Measurements from ENCODE around the gene NRAS. TPM values are rescaled to one million over a fixed set of nuclear protein-coding genes. Genes with fewer than 3 reads are reported as not detected.

Gene NRAS
- total RNA-seq, 2 experiments from 2014 or later = 28.9 to 30.4 TPM

- no peak for ATAC-seq (ENCODE audit: poor library complexity)
- Histone ChIP-seq H3K4me3 (ENCODE audit: low read length) (no peak overlapping the region), H3K27me3 (ENCODE audit: control insufficient read depth in 1 of 2, insufficient read depth in 2 of 2, low read length in 2 of 2) (peaks cover 0 to 8% of the 10 kb centered on the region in 2 experiments), H3K4me1 (ENCODE audit: insufficient read depth, low read length) (no peaks in the 10 kb centered on the region), H3K36me3 (ENCODE audit: insufficient read depth, low read length) (no peaks in the 10 kb centered on the region), H3K27ac (ENCODE audit: low read depth in 1 of 2, low read length in 2 of 2) (no peak overlapping the region), H3K9me3 (ENCODE audit: control insufficient read depth in 1 of 2, insufficient read depth in 1 of 2, low read length in 2 of 2) (no peaks in the 10 kb centered on the region)
- intact Hi-C loops (cut with DNase I, micrococcal nuclease) = loop anchor here in 1 of 2 experiments (10.0 kb wide), 1 partner anchor 223 kb away; no protein-coding TSS in a partner anchor
- no peak for DNase-seq
- Mint-ChIP-seq H3K4me1 (ENCODE audit: low read depth) (no peaks in the 10 kb centered on the region), H3K9me3 (no peaks in the 10 kb centered on the region), H3K27me3 (peaks cover 56% of the 10 kb centered on the region), H3K36me3 (ENCODE audit: low read depth) (no peaks in the 10 kb centered on the region), H3K27ac (no peak overlapping the region), H3K4me3 (no peak overlapping the region)
- no peak for TF ChIP-seq CTCF (IDR thresholded peaks at IDR 0.05)
- POLR2A ChIA-PET = no interaction called here
- CTCF ChIA-PET = no interaction called here
These were observed 38.9 kb downstream of the NRAS start for GRCh38 chr1:114677691-114678090.

GRCh38 chr1:114676115-114676514, 40.5 kb downstream of the NRAS start:
- H3K9me3 Mint-ChIP-seq = no peaks in the 10 kb centered on the region
- H3K36me3 Mint-ChIP-seq (ENCODE audit: low read depth) = no peaks in the 10 kb centered on the region
- no peaks in the 10 kb centered on the region for H3K36me3 ChIP-seq (ENCODE audit: insufficient read depth, low read length)
- no peaks in the 10 kb centered on the region for H3K4me1 Mint-ChIP-seq (ENCODE audit: low read depth)
- intact Hi-C loops (cut with DNase I, micrococcal nuclease) = loop anchor here in 1 of 2 experiments (10.0 kb wide), 1 partner anchor 221 kb away; no protein-coding TSS in a partner anchor
- ChIA-PET CTCF (no interaction called here), POLR2A (no interaction called here)
- H3K27ac Mint-ChIP-seq = no peak overlapping the region
- H3K27ac ChIP-seq (ENCODE audit: low read depth in 1 of 2, low read length in 2 of 2) = no peak overlapping the region
- H3K9me3 ChIP-seq (ENCODE audit: control insufficient read depth in 1 of 2, insufficient read depth in 1 of 2, low read length in 2 of 2) = no peaks in the 10 kb centered on the region
- no peak for ATAC-seq (ENCODE audit: poor library complexity)
- TF ChIP-seq CTCF (IDR thresholded peaks at IDR 0.05) = no peak
- no peak overlapping the region for H3K4me3 Mint-ChIP-seq
- peaks cover 0 to 8% of the 10 kb centered on the region in 2 experiments for H3K27me3 ChIP-seq (ENCODE audit: control insufficient read depth in 1 of 2, insufficient read depth in 2 of 2, low read length in 2 of 2)
- peaks cover 61% of the 10 kb centered on the region for H3K27me3 Mint-ChIP-seq
- DNase-seq = no peak
- no peaks in the 10 kb centered on the region for H3K4me1 ChIP-seq (ENCODE audit: insufficient read depth, low read length)
- H3K4me3 ChIP-seq (ENCODE audit: low read length) = no peak overlapping the region

DNA sequence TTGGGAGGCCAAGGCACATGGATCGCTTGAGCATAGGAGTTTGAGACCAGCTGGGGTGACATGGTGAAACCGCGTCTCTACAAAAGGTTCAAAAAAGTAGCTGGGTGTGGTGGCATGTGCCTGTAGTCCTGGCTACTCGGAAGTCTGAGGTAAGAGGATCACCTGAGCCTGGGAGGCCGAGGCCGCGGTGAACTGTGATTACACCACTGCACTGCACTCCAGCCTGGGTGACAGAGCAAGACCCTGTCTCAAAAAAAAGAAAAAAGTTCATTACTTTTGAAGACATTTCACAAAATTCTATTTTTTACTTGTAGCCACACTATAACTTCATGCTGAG, 44.7 kb downstream of the NRAS start:
- Histone ChIP-seq H3K27ac (ENCODE audit: low read depth in 1 of 2, low read length in 2 of 2) (no peak overlapping the region), H3K4me1 (ENCODE audit: insufficient read depth, low read length) (peaks cover 14% of the 10 kb centered on the region), H3K9me3 (ENCODE audit: control insufficient read depth in 1 of 2, insufficient read depth in 1 of 2, low read length in 2 of 2) (no peaks in the 10 kb centered on the region), H3K36me3 (ENCODE audit: insufficient read depth, low read length) (no peaks in the 10 kb centered on the region), H3K4me3 (ENCODE audit: low read length) (no peak overlapping the region), H3K27me3 (ENCODE audit: control insufficient read depth in 1 of 2, insufficient read depth in 2 of 2, low read length in 2 of 2) (peaks cover 5 to 8% of the 10 kb centered on the region in 2 experiments)
- CTCF ChIA-PET = no interaction called here
- H3K4me3 Mint-ChIP-seq = no peak overlapping the region
- intact Hi-C loops (cut with DNase I, micrococcal nuclease) = loop anchor here (1.0 to 10.0 kb wide), 8 partner anchors 44 to 693 kb away; partner anchors contain the start of genes NRAS (in 2 of the 2), BCAS2 (in 1 of the 2), CSDE1 (in 1 of the 2) and OLFML3 (in 1 of the 2)
- H3K4me1 Mint-ChIP-seq (ENCODE audit: low read depth) = peaks cover 12% of the 10 kb centered on the region
- H3K9me3 Mint-ChIP-seq = no peaks in the 10 kb centered on the region
- H3K27me3 Mint-ChIP-seq = peaks cover 33% of the 10 kb centered on the region
- no peak overlapping the region for H3K27ac Mint-ChIP-seq
- peak in 1 of 14 experiments; percentile 7 for DNase-seq
- ATAC-seq (ENCODE audit: poor library complexity) = no peak
- TF ChIP-seq CTCF (IDR thresholded peaks at IDR 0.05) = no peak
- POLR2A ChIA-PET = no interaction called here
- peaks cover 4% of the 10 kb centered on the region for H3K36me3 Mint-ChIP-seq (ENCODE audit: low read depth)
